ENCODE measurements around the gene SLC17A9.

SLC17A9 gene

GRCh38 chr20:62971950-62972844 lies 19.7 kb downstream of the SLC17A9 start:
- DNase-seq (ENCODE audit: low read depth) = peak; percentile 92

GRCh38 chr20:62972845-62973745 lies 20.6 kb downstream of the SLC17A9 start:
- TF ChIP-seq MYC (IDR thresholded peaks at IDR 0.05; ENCODE audit: low read depth, low read length) (no peak), POLR2A (IDR thresholded peaks at IDR 0.05; ENCODE audit: extremely low read depth, insufficient read length) (no peak), MAX (IDR thresholded peaks at IDR 0.05; ENCODE audit: low read depth, low read length) (no peak), CTCF (IDR thresholded peaks at IDR 0.05; ENCODE audit: low read depth, low read length) (no peak)
- H3K4me3 ChIP-seq (ENCODE audit: low read depth, low read length) = no peak overlapping the region
- DNase-seq (ENCODE audit: low read depth) = no peak

More at GRCh38 chr20:62971950-62972844, 19.7 kb downstream of the SLC17A9 start:
- peak; percentile 85 for TF ChIP-seq MAX (IDR thresholded peaks at IDR 0.05; ENCODE audit: low read depth, low read length)
- TF ChIP-seq MYC (IDR thresholded peaks at IDR 0.05; ENCODE audit: low read depth, low read length) = peak; percentile 63; the same call in 1 of the 2 replicates
- TF ChIP-seq POLR2A (IDR thresholded peaks at IDR 0.05; ENCODE audit: extremely low read depth, insufficient read length) = no peak
- TF ChIP-seq CTCF (IDR thresholded peaks at IDR 0.05; ENCODE audit: low read depth, low read length) = peak; percentile 80
- no peak overlapping the region for H3K4me3 ChIP-seq (ENCODE audit: low read depth, low read length)

- no peak for DNase-seq (ENCODE audit: low read depth)
- TF ChIP-seq MAX (IDR thresholded peaks at IDR 0.05; ENCODE audit: low read depth, low read length) (no peak), POLR2A (IDR thresholded peaks at IDR 0.05; ENCODE audit: extremely low read depth, insufficient read length) (no peak), MYC (IDR thresholded peaks at IDR 0.05; ENCODE audit: low read depth, low read length) (no peak), CTCF (IDR thresholded peaks at IDR 0.05; ENCODE audit: low read depth, low read length) (no peak)
- no peak overlapping the region for H3K4me3 ChIP-seq (ENCODE audit: low read depth, low read length)
These were observed 22.8 kb downstream of the SLC17A9 start for GRCh38 chr20:62975251-62975760.

- DNase-seq (ENCODE audit: low read depth) = no peak
- TF ChIP-seq POLR2A (IDR thresholded peaks at IDR 0.05; ENCODE audit: extremely low read depth, insufficient read length) = no peak
- TF ChIP-seq CTCF (IDR thresholded peaks at IDR 0.05; ENCODE audit: low read depth, low read length) = no peak
- TF ChIP-seq MAX (IDR thresholded peaks at IDR 0.05; ENCODE audit: low read depth, low read length) = no peak
- no peak for TF ChIP-seq MYC (IDR thresholded peaks at IDR 0.05; ENCODE audit: low read depth, low read length)
- no peak overlapping the region for H3K4me3 ChIP-seq (ENCODE audit: low read depth, low read length)
These were observed 23.5 kb downstream of the SLC17A9 start for GRCh38 chr20:62975812-62976508.

GRCh38 chr20:62976886-62977285 lies 24.4 kb downstream of the SLC17A9 start:
- H3K4me3 ChIP-seq (ENCODE audit: low read depth, low read length) = no peak overlapping the region
- no peak for DNase-seq (ENCODE audit: low read depth)
- TF ChIP-seq MAX (IDR thresholded peaks at IDR 0.05; ENCODE audit: low read depth, low read length) (no peak), MYC (IDR thresholded peaks at IDR 0.05; ENCODE audit: low read depth, low read length) (no peak), POLR2A (IDR thresholded peaks at IDR 0.05; ENCODE audit: extremely low read depth, insufficient read length) (no peak), CTCF (IDR thresholded peaks at IDR 0.05; ENCODE audit: low read depth, low read length) (no peak)

Data from NB4 (cell line).